NCI-H2196 treated with DMSO at 0.1 percent for 48 hours (cell line): ENCODE results near the gene THTPA.

Experiments used
- DNase-seq: peaks from one replicate; lab custom pipeline; 2025; ENCODE audit not compliant: unreplicated experiment; lab: John Stamatoyannopoulos, UW

The THTPA gene

GRCh38 chr14:23566778-23567185 is 10.7 kb downstream of the THTPA start:
- no peak for DNase-seq

- DNase-seq: peak; percentile 80
These were observed 11.3 kb downstream of the THTPA start, which contains the start of gene AP1G2 for GRCh38 chr14:23567186-23568020. AP1G2 (minus strand) TSS chr14:23567791; CDS start chr14:23567314, 477 bp downstream.

GRCh38 chr14:23568021-23568599 is 12.0 kb downstream of the THTPA start:
- DNase-seq: no peak

- no peak for DNase-seq
These were observed 12.7 kb downstream of the THTPA start for GRCh38 chr14:23568600-23569331.

GRCh38 chr14:23569443-23570151 is 13.5 kb downstream of the THTPA start:
- peak; percentile 97 for DNase-seq

- DNase-seq: no peak
These were observed 14.9 kb downstream of the THTPA start for GRCh38 chr14:23570806-23571483.

- no peak for DNase-seq
These were observed 15.8 kb downstream of the THTPA start for GRCh38 chr14:23571701-23572523.

- no peak for DNase-seq
These were observed 16.4 kb downstream of the THTPA start for GRCh38 chr14:23572524-23572828.

- no peak for DNase-seq
These were observed 16.8 kb downstream of the THTPA start for GRCh38 chr14:23572836-23573235.

- DNase-seq: peak; percentile 80
These were observed 17.4 kb downstream of the THTPA start for GRCh38 chr14:23573384-23574015.

GRCh38 chr14:23577004-23577681 is 21.1 kb downstream of the THTPA start:
- DNase-seq: no peak

- DNase-seq: no peak
These were observed 21.8 kb downstream of the THTPA start for GRCh38 chr14:23577710-23578392.

GRCh38 chr14:23578560-23579310 is 22.7 kb downstream of the THTPA start, which contains the start of gene JPH4:
JPH4 (minus strand) TSS chr14:23578790; CDS start chr14:23577453, 1,337 bp downstream.
- DNase-seq: no peak

- no peak for DNase-seq
These were observed 23.2 kb downstream of the THTPA start for GRCh38 chr14:23579311-23579630.

GRCh38 chr14:23579739-23580138 is 23.7 kb downstream of the THTPA start:
- no peak for DNase-seq

- no peak for DNase-seq
These were observed 24.3 kb downstream of the THTPA start for GRCh38 chr14:23580152-23580926.

GRCh38 chr14:23580948-23581281 is 24.8 kb downstream of the THTPA start:
- DNase-seq: no peak
